BE2C (cell line): ENCODE results near the gene ASZ1.

Experiments used
- DNase-seq: peaks from one replicate; pipeline ENCODE4 v3.0.0-alpha.2; 2020
- H3K27me3 ChIP-seq: fragments of 250-450 bp; sonication (Bioruptor Pico); 2 replicates; pipeline ENCODE4 v1.5.1; 2020; ENCODE audit warnings: mild to moderate bottlenecking
- H3K36me3 ChIP-seq: fragments of 250-450 bp; sonication (Bioruptor Pico); 2 replicates; pipeline ENCODE4 v1.5.1; 2020; ENCODE audit warnings: mild to moderate bottlenecking
- H3K4me1 ChIP-seq: fragments of 250-450 bp; sonication (Bioruptor Pico); 2 replicates; pipeline ENCODE4 v1.5.1; 2020
- H3K4me3 ChIP-seq: 2 replicates; pipeline ENCODE4 v1.5.1; 2011; ENCODE audit warnings: low read depth, low read length
- H3K9me3 ChIP-seq: fragments of 250-450 bp; sonication (Bioruptor Pico); 2 replicates; pipeline ENCODE4 v1.5.1; 2020
- TF ChIP-seq, protein P1 (sequence below): IDR thresholded peaks from 2 replicates; pipeline ENCODE4 v1.5.1; 2012; ENCODE audit warnings: mild to moderate bottlenecking, low read depth, low read length

Gene ASZ1

GRCh38 chr7:117408831-117409230 lies 18.5 kb downstream of the ASZ1 start:
- H3K4me1 ChIP-seq, result no peaks in the 10 kb centered on the region
- no peaks in the 10 kb centered on the region for H3K9me3 ChIP-seq
- H3K36me3 ChIP-seq, result no peaks in the 10 kb centered on the region
- TF ChIP-seq, protein P1, sequence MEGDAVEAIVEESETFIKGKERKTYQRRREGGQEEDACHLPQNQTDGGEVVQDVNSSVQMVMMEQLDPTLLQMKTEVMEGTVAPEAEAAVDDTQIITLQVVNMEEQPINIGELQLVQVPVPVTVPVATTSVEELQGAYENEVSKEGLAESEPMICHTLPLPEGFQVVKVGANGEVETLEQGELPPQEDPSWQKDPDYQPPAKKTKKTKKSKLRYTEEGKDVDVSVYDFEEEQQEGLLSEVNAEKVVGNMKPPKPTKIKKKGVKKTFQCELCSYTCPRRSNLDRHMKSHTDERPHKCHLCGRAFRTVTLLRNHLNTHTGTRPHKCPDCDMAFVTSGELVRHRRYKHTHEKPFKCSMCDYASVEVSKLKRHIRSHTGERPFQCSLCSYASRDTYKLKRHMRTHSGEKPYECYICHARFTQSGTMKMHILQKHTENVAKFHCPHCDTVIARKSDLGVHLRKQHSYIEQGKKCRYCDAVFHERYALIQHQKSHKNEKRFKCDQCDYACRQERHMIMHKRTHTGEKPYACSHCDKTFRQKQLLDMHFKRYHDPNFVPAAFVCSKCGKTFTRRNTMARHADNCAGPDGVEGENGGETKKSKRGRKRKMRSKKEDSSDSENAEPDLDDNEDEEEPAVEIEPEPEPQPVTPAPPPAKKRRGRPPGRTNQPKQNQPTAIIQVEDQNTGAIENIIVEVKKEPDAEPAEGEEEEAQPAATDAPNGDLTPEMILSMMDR, result no peak
- DNase-seq, result no peak
- no peak overlapping the region for H3K4me3 ChIP-seq
- no peaks in the 10 kb centered on the region for H3K27me3 ChIP-seq

GRCh38 chr7:117405519-117405918 lies 21.8 kb downstream of the ASZ1 start:
- peaks cover under 1% of the 10 kb centered on the region; the same call in 1 of the 2 replicates for H3K27me3 ChIP-seq
- H3K4me1 ChIP-seq, result no peaks in the 10 kb centered on the region
- no peaks in the 10 kb centered on the region for H3K36me3 ChIP-seq
- no peaks in the 10 kb centered on the region for H3K9me3 ChIP-seq
- DNase-seq, result no peak
- TF ChIP-seq, protein P1, result no peak
- no peak overlapping the region for H3K4me3 ChIP-seq

DNA sequence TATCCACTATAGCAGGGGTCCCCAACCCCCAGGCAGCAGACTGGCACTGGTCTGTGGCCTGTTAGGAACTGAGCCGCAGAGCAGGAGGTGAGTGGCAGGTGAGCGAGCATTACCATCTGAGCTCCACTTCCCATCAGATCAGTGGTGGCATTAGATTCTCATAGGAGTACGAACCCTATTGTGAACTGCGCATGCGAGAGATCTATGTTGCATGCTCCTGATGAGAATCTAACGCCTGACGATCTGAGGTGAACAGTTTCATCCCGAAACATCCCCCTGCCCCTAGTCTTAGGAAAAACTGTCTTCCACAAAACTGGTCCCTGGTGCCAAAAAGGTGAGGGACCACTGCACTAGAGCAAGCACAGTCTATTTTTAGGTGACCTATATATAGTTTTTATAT lies 23.6 kb downstream of the ASZ1 start:
- Histone ChIP-seq H3K9me3 (no peaks in the 10 kb centered on the region), H3K4me1 (no peaks in the 10 kb centered on the region), H3K36me3 (no peaks in the 10 kb centered on the region), H3K27me3 (peaks cover 4% of the 10 kb centered on the region; the same call in 1 of the 2 replicates), H3K4me3 (no peak overlapping the region)
- TF ChIP-seq, protein P1, result no peak
- DNase-seq, result no peak

- TF ChIP-seq, protein P1, result no peak
- Histone ChIP-seq H3K36me3 (no peaks in the 10 kb centered on the region), H3K4me3 (no peak overlapping the region), H3K4me1 (no peaks in the 10 kb centered on the region), H3K27me3 (peaks cover 4% of the 10 kb centered on the region; the same call in 1 of the 2 replicates), H3K9me3 (no peaks in the 10 kb centered on the region)
- DNase-seq, result no peak
Measured at GRCh38 chr7:117402109-117402508, 25.2 kb downstream of the ASZ1 start.

GRCh38 chr7:117401293-117402002 lies 25.8 kb downstream of the ASZ1 start:
- DNase-seq, result no peak
- Histone ChIP-seq H3K36me3 (no peaks in the 10 kb centered on the region), H3K9me3 (no peaks in the 10 kb centered on the region), H3K27me3 (peaks cover 4% of the 10 kb centered on the region; the same call in 1 of the 2 replicates), H3K4me3 (no peak overlapping the region), H3K4me1 (no peaks in the 10 kb centered on the region)
- TF ChIP-seq, protein P1, result peak; percentile 39

- Histone ChIP-seq H3K4me1 (no peaks in the 10 kb centered on the region), H3K9me3 (no peaks in the 10 kb centered on the region), H3K36me3 (no peaks in the 10 kb centered on the region), H3K4me3 (no peak overlapping the region), H3K27me3 (peaks cover 7% of the 10 kb centered on the region; the same call in 1 of the 2 replicates)
- DNase-seq, result no peak
- TF ChIP-seq, protein P1, result peak; percentile 30; the same call in 1 of the 2 replicates
Measured at GRCh38 chr7:117399820-117400422, 27.4 kb downstream of the ASZ1 start.
